ENCODE data around the gene ALDH1A2.

The ALDH1A2 gene

GRCh38 chr15:57909388-57909787 lies 156.1 kb downstream of the ALDH1A2 start:
- TF ChIP-seq TAF1 (IDR thresholded peaks at IDR 0.05; ENCODE audit: borderline replicate concordance, low read depth, low read length) = no peak
- DNase-seq (ENCODE audit: insufficient read length) (no peak), FAIRE-seq (no peak)

- FAIRE-seq = no peak
- no peak for TF ChIP-seq POLR2A (IDR thresholded peaks at IDR 0.05; ENCODE audit: low read depth, low read length)
- no peak for TF ChIP-seq POLR2AphosphoS5 (IDR thresholded peaks at IDR 0.05; ENCODE audit: low read depth, low read length)
- TF ChIP-seq TAF1 (IDR thresholded peaks at IDR 0.05; ENCODE audit: borderline replicate concordance, low read depth, low read length) = no peak
- DNase-seq (ENCODE audit: insufficient read length) = no peak
Measured at GRCh38 chr15:57903626-57904025, 161.9 kb downstream of the ALDH1A2 start.

Measured in GM12892 (cell line).